NCI-H345 treated with DMSO at 0.1 percent for 48 hours (cell line): ENCODE results near the gene CALB2.

ENCODE experiments used
- DNase-seq: peaks from one replicate; lab custom pipeline; 2025; ENCODE audit not compliant: unreplicated experiment; lab: John Stamatoyannopoulos, UW

Gene CALB2

DNA sequence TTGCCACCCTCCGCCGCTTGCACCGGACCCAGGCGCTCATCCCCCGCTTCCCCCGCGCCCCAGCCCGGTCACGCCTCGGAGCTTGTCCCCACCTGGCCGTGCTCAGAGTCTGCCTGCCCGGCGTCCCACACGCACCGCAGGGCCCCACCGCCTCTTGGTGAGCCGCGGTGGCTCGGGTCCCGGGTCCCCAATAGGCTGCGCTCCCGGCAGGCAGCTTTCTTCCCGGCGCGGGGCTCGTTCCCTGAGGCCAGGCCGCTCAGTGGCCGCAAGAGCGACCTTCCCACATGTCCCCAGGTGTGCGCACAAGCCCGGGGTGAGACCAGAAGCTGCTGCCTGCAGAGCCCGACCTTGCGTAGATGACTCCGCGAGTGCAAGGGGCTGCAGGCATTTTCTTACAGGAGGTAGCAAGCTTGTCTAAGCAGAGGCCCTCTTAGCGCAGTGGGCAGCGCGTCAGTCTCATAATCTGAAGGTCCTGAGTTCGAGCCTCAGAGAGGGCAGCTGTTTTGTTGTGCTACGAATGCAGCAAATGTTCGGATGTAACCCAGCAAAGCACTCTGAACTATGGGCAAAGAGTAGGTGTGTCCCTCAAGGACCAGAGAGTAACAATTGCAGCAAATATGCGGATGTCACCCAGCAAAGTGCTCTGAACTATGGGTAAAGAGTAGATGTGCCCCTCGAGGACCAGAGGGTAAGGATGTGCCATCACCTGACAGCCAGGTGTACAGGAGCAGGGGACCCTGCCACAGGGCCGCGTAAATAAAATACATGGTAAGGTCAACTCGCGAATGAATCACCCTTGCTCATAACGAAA is 67.8 kb downstream of the CALB2 start:
- no peak for DNase-seq

GRCh38 chr16:71426880-71427615 is 68.5 kb downstream of the CALB2 start:
- no peak for DNase-seq

GRCh38 chr16:71428385-71428784 is 69.9 kb downstream of the CALB2 start:
- no peak for DNase-seq

- DNase-seq: no peak
Measured at GRCh38 chr16:71428883-71429282, 70.4 kb downstream of the CALB2 start.

- no peak for DNase-seq
Measured at GRCh38 chr16:71429581-71429980, 71.1 kb downstream of the CALB2 start.

DNA sequence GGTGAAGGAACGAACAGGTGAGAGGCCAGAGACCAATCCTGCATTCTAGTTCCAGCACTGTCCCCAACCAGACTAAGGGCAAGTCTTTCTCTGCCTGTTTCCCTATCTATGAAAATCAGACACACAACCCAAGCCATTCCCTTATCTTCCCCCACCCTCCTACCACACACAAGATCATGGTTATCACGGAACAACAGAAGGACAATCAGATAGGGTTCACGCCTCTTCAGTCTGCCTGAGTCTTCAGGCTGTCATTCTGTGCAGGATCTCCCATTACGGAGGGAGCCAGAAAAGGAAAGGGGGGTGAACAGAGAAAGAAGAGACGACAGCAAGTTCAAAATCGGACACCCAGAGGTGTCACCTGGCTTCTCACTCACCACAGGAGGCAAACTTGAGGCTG is 72.2 kb downstream of the CALB2 start:
- no peak for DNase-seq

DNA sequence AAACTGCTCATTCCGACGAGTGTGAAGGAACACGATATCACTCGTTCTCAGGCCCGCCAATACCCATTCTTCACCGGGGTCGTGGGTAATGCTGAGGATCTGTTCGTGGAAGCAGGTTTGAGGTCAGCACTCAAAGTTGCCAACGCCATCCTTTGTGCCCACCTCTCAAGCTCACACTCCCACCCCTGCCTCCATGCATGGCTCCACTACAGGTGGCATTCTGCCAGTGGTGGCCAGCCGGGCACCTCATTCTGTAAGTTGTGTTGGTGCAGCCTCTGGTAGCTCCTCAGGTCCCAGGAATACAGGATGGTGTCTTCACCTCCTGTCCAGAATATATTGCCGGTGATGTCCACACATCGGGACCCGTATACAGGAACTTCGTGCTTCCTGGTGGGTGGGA is 72.7 kb downstream of the CALB2 start:
- DNase-seq: no peak

- no peak for DNase-seq
Measured at GRCh38 chr16:71431991-71432390, 73.5 kb downstream of the CALB2 start.

GRCh38 chr16:71432906-71433305 is 74.4 kb downstream of the CALB2 start:
- no peak for DNase-seq

DNA sequence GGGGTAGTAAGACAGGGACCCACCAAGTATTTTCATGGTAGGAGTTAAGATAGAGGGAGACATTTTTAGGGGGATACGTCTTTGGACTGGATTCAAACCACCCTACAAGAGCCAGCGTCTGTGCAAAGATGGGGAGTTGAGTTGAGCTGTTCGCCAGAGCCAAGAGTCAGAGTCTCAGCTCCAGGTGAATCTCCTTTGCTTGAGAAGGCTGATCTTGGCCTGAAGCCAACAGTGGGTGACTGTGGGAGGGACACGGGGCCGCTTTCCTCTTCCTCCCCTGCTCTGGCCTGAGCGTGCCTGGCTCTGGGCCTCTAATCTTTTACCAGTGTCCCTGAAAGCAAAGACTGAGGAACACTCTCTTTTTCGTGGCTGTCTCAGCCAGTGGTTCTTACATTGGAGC is 78.0 kb downstream of the CALB2 start:
- DNase-seq: no peak

GRCh38 chr16:71439523-71439922 is 81.0 kb downstream of the CALB2 start:
- DNase-seq: no peak
